ENCODE results near the gene FBXO47. TPM values are rescaled to one million over a fixed set of nuclear protein-coding genes. Genes with fewer than 3 reads are reported as not detected.
"Not testable (repeated sequence)": the region's sequence is repeated elsewhere in the genome, so short reads cannot be mapped to it uniquely, and the experiment has no call there.

Gene FBXO47
- total and polyA plus RNA-seq, 7 donors = not detected

DNA sequence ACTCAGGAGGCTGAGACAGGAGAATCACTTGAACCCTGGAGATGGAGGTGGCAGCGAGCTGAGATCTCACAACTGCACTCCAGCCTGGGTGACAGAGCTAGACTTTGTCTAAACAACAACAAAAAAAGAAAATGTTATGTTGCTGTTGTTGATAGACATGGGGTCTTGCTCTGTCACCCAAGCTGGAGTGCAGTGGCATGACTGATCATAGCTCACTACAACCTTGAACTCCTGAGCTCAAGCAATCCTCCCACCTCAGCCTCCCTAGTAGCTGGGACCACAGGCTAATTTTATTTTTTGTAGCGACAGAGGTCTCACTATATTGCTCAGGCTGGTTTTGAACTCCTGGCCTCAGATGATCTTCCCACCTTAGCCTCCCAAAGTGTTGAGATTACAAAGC, 20.0 kb downstream of the FBXO47 start:
- Histone ChIP-seq H3K27ac (no peak overlapping the region), H3K4me3 (no peak overlapping the region), H3K27me3 (no peaks in the 10 kb centered on the region), H3K9me3 (no peaks in the 10 kb centered on the region), H3K4me1 (peaks cover 0 to 15% (median 10%) of the 10 kb centered on the region in 4 donors), H3K36me3 (no peaks in the 10 kb centered on the region)
- no peak for DNase-seq
- intact Hi-C loops (cut with DNase I) = no loop called here
- 86 to 94% methylated on average over 2 of the region's 2 CpGs for WGBS, 2 donors
- TF ChIP-seq POLR2AphosphoS5 (IDR thresholded peaks at IDR 0.05) = no peak
- TF ChIP-seq, protein P1, sequence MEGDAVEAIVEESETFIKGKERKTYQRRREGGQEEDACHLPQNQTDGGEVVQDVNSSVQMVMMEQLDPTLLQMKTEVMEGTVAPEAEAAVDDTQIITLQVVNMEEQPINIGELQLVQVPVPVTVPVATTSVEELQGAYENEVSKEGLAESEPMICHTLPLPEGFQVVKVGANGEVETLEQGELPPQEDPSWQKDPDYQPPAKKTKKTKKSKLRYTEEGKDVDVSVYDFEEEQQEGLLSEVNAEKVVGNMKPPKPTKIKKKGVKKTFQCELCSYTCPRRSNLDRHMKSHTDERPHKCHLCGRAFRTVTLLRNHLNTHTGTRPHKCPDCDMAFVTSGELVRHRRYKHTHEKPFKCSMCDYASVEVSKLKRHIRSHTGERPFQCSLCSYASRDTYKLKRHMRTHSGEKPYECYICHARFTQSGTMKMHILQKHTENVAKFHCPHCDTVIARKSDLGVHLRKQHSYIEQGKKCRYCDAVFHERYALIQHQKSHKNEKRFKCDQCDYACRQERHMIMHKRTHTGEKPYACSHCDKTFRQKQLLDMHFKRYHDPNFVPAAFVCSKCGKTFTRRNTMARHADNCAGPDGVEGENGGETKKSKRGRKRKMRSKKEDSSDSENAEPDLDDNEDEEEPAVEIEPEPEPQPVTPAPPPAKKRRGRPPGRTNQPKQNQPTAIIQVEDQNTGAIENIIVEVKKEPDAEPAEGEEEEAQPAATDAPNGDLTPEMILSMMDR (IDR thresholded peaks at IDR 0.05) = no peak
- TF ChIP-seq EP300 (IDR thresholded peaks at IDR 0.05) = no peak
- no peak for TF ChIP-seq POLR2A (IDR thresholded peaks at IDR 0.05)

DNA sequence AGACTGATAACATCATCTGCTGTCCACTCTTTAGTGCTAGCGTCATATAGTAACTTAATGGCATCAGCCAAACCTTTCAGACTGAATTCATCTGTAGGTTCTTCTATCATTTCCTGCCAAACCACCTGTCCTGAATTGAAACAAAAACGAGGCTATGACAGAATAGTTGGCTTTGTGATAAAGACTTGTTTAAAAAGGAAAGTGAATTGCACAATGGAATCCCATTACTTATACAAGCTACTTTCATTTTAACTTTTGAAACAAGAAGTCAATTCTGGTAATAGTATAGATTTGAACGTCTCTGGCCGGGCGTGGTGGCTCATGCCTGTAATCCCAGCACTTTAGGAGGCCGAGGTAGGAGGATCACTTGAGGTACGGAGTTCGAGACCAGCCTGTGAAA, 23.6 kb downstream of the FBXO47 start:
- Histone ChIP-seq H3K4me3 (no peak overlapping the region), H3K9me3 (no peaks in the 10 kb centered on the region), H3K27me3 (no peaks in the 10 kb centered on the region), H3K4me1 (peaks cover 0 to 16% (median 10%) of the 10 kb centered on the region in 4 donors), H3K36me3 (no peaks in the 10 kb centered on the region), H3K27ac (no peak overlapping the region)
- intact Hi-C loops (cut with DNase I) = no loop called here
- 35 to 62% methylated on average over 8 of the region's 8 CpGs for WGBS, 2 donors
- TF ChIP-seq POLR2AphosphoS5 (IDR thresholded peaks at IDR 0.05) (no peak), POLR2A (IDR thresholded peaks at IDR 0.05) (no peak), EP300 (IDR thresholded peaks at IDR 0.05) (no peak)
- TF ChIP-seq, protein P1 (IDR thresholded peaks at IDR 0.05) = no peak
- DNase-seq = no peak

GRCh38 chr17:38942696-38943334, 24.4 kb downstream of the FBXO47 start:
- peak overlapping the region in 1 of 4 donors; percentile 24 for H3K27ac ChIP-seq
- no peaks in the 10 kb centered on the region for H3K27me3 ChIP-seq
- no peaks in the 10 kb centered on the region for H3K36me3 ChIP-seq
- intact Hi-C loops (cut with DNase I) = no loop called here
- no peak overlapping the region for H3K4me3 ChIP-seq
- H3K9me3 ChIP-seq = no peaks in the 10 kb centered on the region
- no peak for TF ChIP-seq EP300 (IDR thresholded peaks at IDR 0.05)
- TF ChIP-seq POLR2A (IDR thresholded peaks at IDR 0.05) = no peak
- no peak for TF ChIP-seq POLR2AphosphoS5 (IDR thresholded peaks at IDR 0.05)
- TF ChIP-seq, protein P1 (IDR thresholded peaks at IDR 0.05) = no peak
- peaks cover 0 to 16% (median 10%) of the 10 kb centered on the region in 4 donors for H3K4me1 ChIP-seq
- WGBS, 2 donors = 42 to 64% methylated on average over 4 of the region's 4 CpGs
- no peak for DNase-seq

DNA sequence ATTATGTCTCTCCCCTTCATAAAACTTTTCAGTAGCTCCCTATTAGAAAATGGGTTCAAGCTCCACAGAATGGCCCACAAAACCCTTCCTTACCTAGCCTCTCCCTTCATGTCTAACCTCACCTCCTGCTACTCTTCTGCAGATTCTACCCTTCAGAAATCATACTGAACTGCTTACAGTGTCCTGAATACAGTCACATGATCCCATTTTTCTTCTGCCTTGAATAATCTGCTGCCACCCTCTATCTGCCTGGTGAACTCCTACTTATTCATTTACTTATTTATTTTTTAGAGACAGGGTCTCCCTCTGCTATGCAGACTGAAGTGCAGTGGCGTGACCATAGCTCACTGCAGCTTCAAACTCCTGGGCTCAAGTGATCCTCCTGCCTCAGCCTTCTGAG, 26.8 kb downstream of the FBXO47 start:
- H3K9me3 ChIP-seq = no peaks in the 10 kb centered on the region
- no peak overlapping the region for H3K27ac ChIP-seq
- TF ChIP-seq, protein P1 (IDR thresholded peaks at IDR 0.05) = no peak
- TF ChIP-seq EP300 (IDR thresholded peaks at IDR 0.05) (no peak), POLR2AphosphoS5 (IDR thresholded peaks at IDR 0.05) (no peak)
- peaks cover 0 to 16% (median 10%) of the 10 kb centered on the region in 4 donors for H3K4me1 ChIP-seq
- no peaks in the 10 kb centered on the region for H3K27me3 ChIP-seq
- DNase-seq = no peak
- H3K36me3 ChIP-seq = no peaks in the 10 kb centered on the region
- WGBS, 2 donors = 83 to 93% methylated on average over 1 of the region's 1 CpG
- H3K4me3 ChIP-seq = no peak overlapping the region
- intact Hi-C loops (cut with DNase I) = no loop called here

DNA sequence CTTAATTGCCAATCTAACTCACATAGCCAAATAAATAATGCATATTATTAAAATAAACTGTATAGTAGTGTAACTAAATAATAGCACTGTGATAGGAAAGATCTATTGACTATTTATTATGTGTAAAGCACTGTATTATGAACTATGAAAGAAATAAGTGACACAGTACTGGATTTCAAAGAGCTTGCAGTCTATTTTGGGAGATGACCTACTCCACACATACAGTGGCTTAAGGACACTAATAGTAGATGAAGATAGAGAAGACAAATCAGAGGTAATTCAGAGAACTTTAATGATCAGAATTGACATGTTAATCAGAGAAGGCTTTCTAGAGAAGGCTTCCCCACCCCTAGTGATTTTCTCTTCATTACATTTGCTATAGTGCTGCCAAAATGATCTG, 27.2 kb downstream of the FBXO47 start:
- H3K4me3 ChIP-seq = no peak overlapping the region
- H3K27ac ChIP-seq = no peak overlapping the region
- H3K9me3 ChIP-seq = no peaks in the 10 kb centered on the region
- intact Hi-C loops (cut with DNase I) = no loop called here
- DNase-seq = no peak
- TF ChIP-seq POLR2A (IDR thresholded peaks at IDR 0.05) (no peak), EP300 (IDR thresholded peaks at IDR 0.05) (no peak), POLR2AphosphoS5 (IDR thresholded peaks at IDR 0.05) (no peak)
- TF ChIP-seq, protein P1 (IDR thresholded peaks at IDR 0.05) = no peak
- peaks cover 0 to 16% (median 10%) of the 10 kb centered on the region in 4 donors for H3K4me1 ChIP-seq
- no peaks in the 10 kb centered on the region for H3K27me3 ChIP-seq
- no peaks in the 10 kb centered on the region for H3K36me3 ChIP-seq

DNA sequence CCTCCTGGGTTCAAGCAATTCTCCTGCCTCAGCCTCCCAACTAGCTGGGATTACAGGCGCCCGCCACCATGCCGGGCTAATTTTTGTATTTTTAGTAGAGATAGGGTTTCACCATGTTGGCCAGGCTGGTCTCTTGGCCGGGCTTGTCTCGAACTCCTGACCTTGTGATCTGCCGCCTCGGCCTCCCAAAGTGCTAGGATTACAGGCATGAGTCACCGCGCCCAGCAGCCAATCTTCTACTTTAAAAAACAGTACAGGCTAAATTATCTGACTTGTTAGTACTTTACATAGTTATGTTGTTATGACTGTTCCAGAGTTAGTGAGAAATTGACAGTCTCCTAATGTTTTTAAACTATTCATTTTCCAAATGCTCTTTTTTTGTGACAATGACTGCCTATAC, 33.2 kb downstream of the FBXO47 start:
- intact Hi-C loops (cut with DNase I); H3K27me3 ChIP-seq; DNase-seq; H3K27ac ChIP-seq; H3K4me3 ChIP-seq; H3K4me1 ChIP-seq; H3K9me3 ChIP-seq; H3K36me3 ChIP-seq: not testable (repeated sequence)
- WGBS, 2 donors = 70 to 83% methylated on average over 9 of the region's 9 CpGs

GRCh38 chr17:38930782-38931181, 36.4 kb downstream of the FBXO47 start:
- intact Hi-C loops (cut with DNase I); H3K27me3 ChIP-seq; H3K4me1 ChIP-seq; H3K9me3 ChIP-seq; H3K36me3 ChIP-seq; H3K27ac ChIP-seq; DNase-seq; H3K4me3 ChIP-seq: not testable (repeated sequence)
- 94% methylated on average over 36 of the region's 36 CpGs for WGBS, 2 donors

All from sigmoid colon (tissue), 7 donors.